GM12865 (cell line): Measurements from ENCODE around the gene TTN.

Source experiments
- DNase-seq: peaks from one replicate; pipeline ENCODE4 v3.0.0; 2010; ENCODE audit warnings: low read depth
- H3K4me3 ChIP-seq: 2 replicates; pipeline ENCODE4 v1.5.1; 2011; ENCODE audit warnings: mild to moderate bottlenecking, low read depth, low read length, control low read depth
- TF ChIP-seq, protein P1 (sequence below): IDR thresholded peaks from 2 replicates; pipeline ENCODE4 v1.5.1; 2011; ENCODE audit warnings: low read length, control low read depth, low read depth, inconsistent platforms; ENCODE audit not compliant: insufficient read depth; ENCODE audit errors: missing control alignments

TTN gene

DNA sequence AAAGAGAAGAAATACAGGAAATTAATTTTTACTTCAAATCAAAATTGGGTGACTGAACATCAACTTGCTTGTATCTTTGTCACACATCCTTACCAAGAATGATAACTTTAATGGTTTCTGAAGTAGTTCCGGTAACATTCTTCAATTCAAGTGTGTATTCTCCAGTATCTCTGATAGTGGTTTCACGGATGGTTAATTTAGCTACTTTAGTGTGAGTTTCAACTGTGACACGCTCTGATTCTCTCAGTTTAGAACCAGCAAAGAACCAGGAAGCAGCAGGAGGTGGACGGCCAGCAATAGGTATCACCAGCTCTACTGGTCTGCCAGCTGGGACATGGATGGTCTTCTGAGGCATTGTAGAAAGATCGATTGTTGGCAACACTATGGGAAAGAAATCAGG lies 264.7 kb downstream of the TTN start:
- TF ChIP-seq, protein P1, sequence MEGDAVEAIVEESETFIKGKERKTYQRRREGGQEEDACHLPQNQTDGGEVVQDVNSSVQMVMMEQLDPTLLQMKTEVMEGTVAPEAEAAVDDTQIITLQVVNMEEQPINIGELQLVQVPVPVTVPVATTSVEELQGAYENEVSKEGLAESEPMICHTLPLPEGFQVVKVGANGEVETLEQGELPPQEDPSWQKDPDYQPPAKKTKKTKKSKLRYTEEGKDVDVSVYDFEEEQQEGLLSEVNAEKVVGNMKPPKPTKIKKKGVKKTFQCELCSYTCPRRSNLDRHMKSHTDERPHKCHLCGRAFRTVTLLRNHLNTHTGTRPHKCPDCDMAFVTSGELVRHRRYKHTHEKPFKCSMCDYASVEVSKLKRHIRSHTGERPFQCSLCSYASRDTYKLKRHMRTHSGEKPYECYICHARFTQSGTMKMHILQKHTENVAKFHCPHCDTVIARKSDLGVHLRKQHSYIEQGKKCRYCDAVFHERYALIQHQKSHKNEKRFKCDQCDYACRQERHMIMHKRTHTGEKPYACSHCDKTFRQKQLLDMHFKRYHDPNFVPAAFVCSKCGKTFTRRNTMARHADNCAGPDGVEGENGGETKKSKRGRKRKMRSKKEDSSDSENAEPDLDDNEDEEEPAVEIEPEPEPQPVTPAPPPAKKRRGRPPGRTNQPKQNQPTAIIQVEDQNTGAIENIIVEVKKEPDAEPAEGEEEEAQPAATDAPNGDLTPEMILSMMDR = no peak
- H3K4me3 ChIP-seq = no peak overlapping the region
- DNase-seq = no peak

DNA sequence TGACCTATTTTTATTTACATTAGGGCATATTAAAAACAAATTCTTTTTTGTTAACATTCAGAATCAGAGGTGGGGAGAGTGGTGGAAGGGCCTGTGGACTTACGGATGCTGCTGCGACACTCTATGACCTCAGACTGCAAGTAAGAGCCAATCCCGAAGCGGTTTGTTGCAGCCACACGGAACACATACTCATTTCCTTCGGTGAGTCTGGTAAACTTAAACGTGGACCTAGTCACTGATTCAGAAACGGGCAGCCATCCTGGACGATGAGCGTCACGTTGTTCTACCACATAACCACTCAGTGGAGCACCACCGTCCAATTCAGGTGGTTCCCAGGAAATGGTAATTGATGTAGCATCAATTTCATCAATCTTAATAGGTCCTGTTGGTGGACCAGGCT lies 265.1 kb downstream of the TTN start:
- no peak overlapping the region for H3K4me3 ChIP-seq
- TF ChIP-seq, protein P1 = no peak
- DNase-seq = no peak

DNA sequence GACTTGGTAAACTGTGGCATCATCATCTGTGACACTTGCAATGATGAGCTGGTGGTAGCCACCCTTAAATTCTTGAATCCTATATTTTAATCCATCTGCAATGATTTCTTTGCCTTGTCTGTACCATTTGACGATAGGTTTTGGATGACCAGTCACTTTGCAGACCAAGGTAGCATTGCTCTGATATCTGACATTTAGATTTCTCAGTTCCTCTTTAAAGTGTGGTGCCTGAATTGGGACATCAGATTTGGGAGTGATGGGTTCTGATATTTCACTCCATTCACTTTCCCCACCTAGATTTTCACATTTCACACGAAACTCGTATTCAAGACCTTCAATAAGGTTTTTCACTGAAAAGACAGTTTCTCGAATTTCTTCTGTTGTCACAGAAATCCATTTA lies 271.2 kb downstream of the TTN start:
- DNase-seq = no peak
- H3K4me3 ChIP-seq = no peak overlapping the region

DNA sequence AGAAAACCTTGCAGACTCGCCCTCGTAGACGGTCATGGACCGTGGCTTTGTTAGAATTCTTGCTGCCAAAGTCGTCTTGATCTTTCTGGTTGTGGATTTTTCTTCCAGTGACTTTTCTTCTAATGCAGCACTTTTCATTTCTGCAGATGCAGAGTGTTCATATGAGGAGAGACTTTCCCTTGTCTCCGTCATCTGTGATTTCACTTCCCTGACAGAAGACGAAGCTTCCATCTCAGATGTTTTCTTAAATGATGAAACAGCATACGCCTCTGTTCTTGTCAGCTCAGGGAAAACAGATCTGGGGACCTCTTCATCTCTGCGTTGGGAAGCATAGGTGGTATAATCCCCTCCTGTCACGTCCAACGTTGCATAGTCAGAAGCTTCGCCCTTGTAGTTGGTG lies 276.1 kb downstream of the TTN start:
- TF ChIP-seq, protein P1 = no peak
- no peak for DNase-seq
- peak overlapping the region; percentile 47 for H3K4me3 ChIP-seq

More for the DNA sequence above, 271.2 kb downstream of the TTN start:
- TF ChIP-seq, protein P1 = no peak

DNA sequence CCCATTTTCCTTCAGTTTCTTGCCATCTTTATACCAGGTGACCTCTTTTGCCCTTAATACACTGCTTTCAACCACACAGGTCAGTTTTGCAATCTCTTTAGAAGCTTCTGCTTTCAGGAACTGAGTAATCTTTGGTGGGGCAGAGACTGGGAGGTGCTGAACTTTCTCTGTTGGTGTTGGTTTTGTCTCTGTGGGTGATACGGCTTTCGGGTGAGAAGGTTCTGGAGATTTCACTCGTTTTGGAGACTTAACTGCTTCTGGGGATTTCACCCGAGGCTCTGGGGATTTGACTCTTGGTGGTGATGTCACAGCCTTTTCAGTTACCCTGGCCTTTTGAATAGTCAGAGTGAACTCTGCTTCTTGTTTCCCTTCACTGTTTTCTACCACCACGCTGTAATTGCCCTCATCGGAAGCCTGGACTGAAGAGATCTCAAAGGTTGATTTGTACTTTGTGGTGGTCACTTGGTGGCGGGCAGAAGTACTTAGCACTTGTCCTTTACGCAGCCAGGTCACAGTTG lies 276.5 kb downstream of the TTN start:
- TF ChIP-seq, protein P1 = no peak
- DNase-seq = peak; percentile 95
- H3K4me3 ChIP-seq = peak overlapping the region; percentile 47

DNA sequence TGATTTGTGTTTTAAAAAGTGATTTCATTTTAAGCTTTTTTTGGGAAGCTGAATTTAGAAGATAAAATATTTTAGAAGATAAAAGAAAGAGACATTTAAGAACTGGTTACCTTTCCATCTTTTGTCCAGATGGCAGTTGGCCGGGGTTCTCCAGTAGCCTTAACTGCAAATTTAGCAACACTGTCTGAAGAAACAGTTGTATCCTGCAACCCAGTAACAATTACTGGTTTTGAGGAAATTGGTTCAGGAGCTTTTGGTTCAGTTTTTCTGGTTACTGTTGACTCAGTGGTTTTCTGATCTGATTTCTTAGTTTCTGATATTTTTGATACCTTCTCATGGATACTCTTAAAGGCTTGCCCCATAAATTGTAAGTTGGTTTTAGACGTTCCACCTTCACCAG lies 277.1 kb downstream of the TTN start:
- peak overlapping the region; percentile 33 for H3K4me3 ChIP-seq
- TF ChIP-seq, protein P1 = no peak
- no peak for DNase-seq

DNA sequence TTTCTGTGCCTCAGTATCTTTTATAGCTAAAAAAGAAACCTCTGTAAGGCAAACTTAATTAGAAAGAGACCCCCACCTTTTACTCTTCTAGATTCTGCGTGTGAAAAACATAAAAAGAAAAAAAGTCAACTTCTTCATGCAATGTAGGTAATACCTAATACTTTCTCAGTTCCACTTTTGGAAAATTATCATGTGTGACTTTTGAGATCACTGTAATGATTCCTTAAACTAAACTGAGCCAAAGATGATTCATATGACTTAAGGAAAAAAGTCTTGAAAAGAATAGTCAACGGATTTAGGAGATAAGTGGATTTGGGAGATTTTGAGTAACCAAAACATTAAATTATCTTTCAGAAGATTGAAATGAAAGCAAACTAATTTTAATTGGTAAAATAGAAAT lies 278.0 kb downstream of the TTN start:
- H3K4me3 ChIP-seq = no peak overlapping the region
- TF ChIP-seq, protein P1 = no peak
- DNase-seq = peak; percentile 17
